Neuronal stem cell (in vitro differentiated cells): ENCODE data around the gene WWC2.

Experiments used
- DNase-seq: peaks from one replicate; pipeline ENCODE4 v3.0.0-alpha.2; 2013; ENCODE audit warnings: low spot score
- H2AFZ ChIP-seq: one replicate; pipeline ENCODE4 v1.6.1; 2013; ENCODE audit warnings: mild to moderate bottlenecking, low read length, inconsistent platforms
- H2AK5ac ChIP-seq: 2 replicates; pipeline ENCODE4 v1.6.1; 2013; ENCODE audit warnings: low read depth, mild to moderate bottlenecking, inconsistent platforms, low read length, moderate library complexity, mixed read lengths
- H2BK120ac ChIP-seq: 2 replicates; pipeline ENCODE4 v1.6.1; 2013; ENCODE audit warnings: low read depth, mild to moderate bottlenecking, inconsistent platforms, low read length, moderate library complexity, mixed read lengths
- H2BK12ac ChIP-seq: one replicate; pipeline ENCODE4 v1.6.1; 2013; ENCODE audit warnings: low read length, inconsistent platforms
- H2BK15ac ChIP-seq: 2 replicates; pipeline ENCODE4 v1.6.1; 2013; ENCODE audit warnings: mild to moderate bottlenecking, low read length, inconsistent platforms, mixed read lengths
- H2BK5ac ChIP-seq: one replicate; pipeline ENCODE4 v1.6.1; 2013; ENCODE audit warnings: inconsistent platforms, mild to moderate bottlenecking, low read length, moderate library complexity
- H3K14ac ChIP-seq: one replicate; pipeline ENCODE4 v1.6.1; 2013; ENCODE audit warnings: low read length, inconsistent platforms
- H3K18ac ChIP-seq: 2 replicates; pipeline ENCODE4 v1.6.1; 2013; ENCODE audit warnings: low read length, inconsistent platforms
- H3K23ac ChIP-seq: 2 replicates; pipeline ENCODE4 v1.6.1; 2013; ENCODE audit warnings: low read depth, mild to moderate bottlenecking, mixed read lengths, low read length, inconsistent platforms; ENCODE audit not compliant: poor library complexity
- H3K27ac ChIP-seq: replicated peaks from 3 replicates; pipeline ENCODE4 v1.5.1; 2013; ENCODE audit warnings: low read length, inconsistent platforms
- H3K27me3 ChIP-seq, 3 experiments: 2 replicates each; pipeline ENCODE4 v1.6.1; 2013; ENCODE audit warnings: low read length in 3 of 3, mild to moderate bottlenecking in 2 of 3, inconsistent platforms in 1 of 3, low read depth in 1 of 3, mixed read lengths in 1 of 3, moderate library complexity in 1 of 3; ENCODE audit not compliant: control insufficient read depth in 3 of 3, insufficient read depth in 3 of 3
- H3K36me3 ChIP-seq, 2 donors: replicated peaks in 1 of 2; 2 replicates each; pipeline ENCODE4 v1.6.1; 2013; ENCODE audit warnings: low read length in 2 of 2; ENCODE audit not compliant: control insufficient read depth in 2 of 2, insufficient read depth in 2 of 2
- H3K4ac ChIP-seq: 2 replicates; pipeline ENCODE4 v1.6.1; 2013; ENCODE audit warnings: inconsistent platforms, mild to moderate bottlenecking, low read length, moderate library complexity
- H3K4me1 ChIP-seq, 2 donors: 1 replicate in 1 of 2; 2 replicates in 1 of 2; pipeline ENCODE4 v1.6.1; 2013; ENCODE audit warnings: low read length in 2 of 2, low read depth in 1 of 2; ENCODE audit not compliant: control insufficient read depth in 2 of 2, insufficient read depth in 1 of 2
- H3K4me2 ChIP-seq: one replicate; pipeline ENCODE4 v1.6.1; 2013; ENCODE audit warnings: mild to moderate bottlenecking, low read length, inconsistent platforms; ENCODE audit not compliant: insufficient read depth, poor library complexity, severe bottlenecking
- H3K4me3 ChIP-seq, 2 donors: 2 replicates each; pipeline ENCODE4 v1.5.1; 2013; ENCODE audit warnings: low read length in 2 of 2, mild to moderate bottlenecking in 2 of 2, inconsistent platforms in 1 of 2, moderate library complexity in 1 of 2
- H3K79me1 ChIP-seq: one replicate; pipeline ENCODE4 v1.6.1; 2013; ENCODE audit warnings: low read depth, mild to moderate bottlenecking, inconsistent platforms, low read length, moderate library complexity
- H3K9ac ChIP-seq: one replicate; pipeline ENCODE4 v1.6.1; 2013; ENCODE audit warnings: mild to moderate bottlenecking, low read depth, low read length, inconsistent platforms; ENCODE audit not compliant: poor library complexity
- H3K9me3 ChIP-seq, 2 donors: replicated peaks in 1 of 2; 2 replicates each; pipeline versions ENCODE3 to v1.6.1; 2013; ENCODE audit warnings: low read length in 2 of 2, mild to moderate bottlenecking in 2 of 2, inconsistent platforms in 1 of 2, low read depth in 1 of 2, mixed read lengths in 1 of 2, moderate library complexity in 1 of 2; ENCODE audit not compliant: control insufficient read depth in 2 of 2, insufficient read depth in 1 of 2
- H4K8ac ChIP-seq: one replicate; pipeline ENCODE4 v1.6.1; 2013; ENCODE audit warnings: low read depth, mild to moderate bottlenecking, inconsistent platforms, low read length, moderate library complexity
- H4K91ac ChIP-seq: one replicate; pipeline ENCODE4 v1.6.1; 2013; ENCODE audit warnings: low read length, low read depth, mild to moderate bottlenecking, inconsistent platforms; ENCODE audit not compliant: poor library complexity
- WGBS, 2 donors: extraction: QIAGEN DNeasy Blood & Tissue Kit; methylation state at CpG; one replicate each; pipeline ENCODE4 v1.1.7; 2013; ENCODE audit warnings: missing lambda C conversion rate in 2 of 2, mixed read lengths in 1 of 2; ENCODE audit not compliant: insufficient read length in 2 of 2, insufficient replicate concordance in 1 of 2; ENCODE audit errors: extremely low coverage in 2 of 2; 5-methylcytosine and 5-hydroxymethylcytosine counted together

The WWC2 gene

GRCh38 chr4:183074288-183074990, 24.6 kb upstream of the WWC2 start:
- Histone ChIP-seq H4K91ac (no peak overlapping the region), H3K4me3 (no peak overlapping the region), H3K23ac (no peak overlapping the region), H3K14ac (no peak overlapping the region), H2AK5ac (no peak overlapping the region), H2AFZ (no peak overlapping the region), H3K4ac (no peak overlapping the region), H4K8ac (no peak overlapping the region), H3K9me3 (peaks cover 0 to 6% of the 10 kb centered on the region in 2 donors), H3K36me3 (no peaks in the 10 kb centered on the region), H3K18ac (peak overlapping the region; percentile 33), H2BK5ac (no peak overlapping the region), H2BK15ac (no peak overlapping the region), H3K4me1 (peaks cover 3 to 4% of the 10 kb centered on the region in 2 donors), H2BK120ac (no peak overlapping the region), H3K4me2 (no peak overlapping the region), H3K27me3 (no peaks in the 10 kb centered on the region), H2BK12ac (no peak overlapping the region), H3K9ac (no peak overlapping the region), H3K27ac (no peak overlapping the region), H3K79me1 (peaks cover 2% of the 10 kb centered on the region)
- no peak for DNase-seq
- no CpG with 5 or more reads among the region's 7 CpGs for WGBS, 2 donors

GRCh38 chr4:183078634-183079033, 20.4 kb upstream of the WWC2 start:
- Histone ChIP-seq H3K4ac (no peak overlapping the region), H4K8ac (no peak overlapping the region), H2BK120ac (no peak overlapping the region), H2BK12ac (no peak overlapping the region), H2AK5ac (no peak overlapping the region), H3K27ac (no peak overlapping the region), H3K23ac (no peak overlapping the region), H3K4me2 (no peak overlapping the region), H3K27me3 (no peaks in the 10 kb centered on the region), H4K91ac (no peak overlapping the region), H2BK15ac (no peak overlapping the region), H3K36me3 (no peaks in the 10 kb centered on the region), H3K79me1 (no peaks in the 10 kb centered on the region), H3K4me1 (peaks cover 4 to 5% of the 10 kb centered on the region in 2 donors), H3K18ac (no peak overlapping the region), H3K9ac (no peak overlapping the region), H3K14ac (no peak overlapping the region), H2BK5ac (no peak overlapping the region), H2AFZ (no peak overlapping the region), H3K9me3 (no peaks in the 10 kb centered on the region), H3K4me3 (no peak overlapping the region)
- WGBS, 2 donors, result no CpG with 5 or more reads among the region's 13 CpGs
- DNase-seq, result no peak

- H3K9me3 ChIP-seq, result no peaks in the 10 kb centered on the region
- H2BK15ac ChIP-seq, result no peak overlapping the region
- no peak overlapping the region for H3K27ac ChIP-seq
- no peak overlapping the region for H2BK120ac ChIP-seq
- H3K23ac ChIP-seq, result no peak overlapping the region
- no peak overlapping the region for H3K18ac ChIP-seq
- H3K4me1 ChIP-seq, result peaks cover 0 to 2% of the 10 kb centered on the region in 2 donors
- H3K79me1 ChIP-seq, result no peaks in the 10 kb centered on the region
- no peaks in the 10 kb centered on the region for H3K27me3 ChIP-seq
- no peak overlapping the region for H2BK12ac ChIP-seq
- H3K14ac ChIP-seq, result no peak overlapping the region
- H3K9ac ChIP-seq, result no peak overlapping the region
- H3K4me2 ChIP-seq, result no peak overlapping the region
- H2AK5ac ChIP-seq, result no peak overlapping the region
- no peak overlapping the region for H4K91ac ChIP-seq
- H3K36me3 ChIP-seq, result no peaks in the 10 kb centered on the region
- H3K4me3 ChIP-seq, result no peak overlapping the region
- H2AFZ ChIP-seq, result no peak overlapping the region
- no peak overlapping the region for H3K4ac ChIP-seq
- no peak overlapping the region for H4K8ac ChIP-seq
- no peak overlapping the region for H2BK5ac ChIP-seq
- no peak for DNase-seq
- WGBS, 2 donors, result no CpG with 5 or more reads among the region's 4 CpGs
Observed at GRCh38 chr4:183080372-183081115, 18.5 kb upstream of the WWC2 start.

GRCh38 chr4:183081116-183081469, 18.0 kb upstream of the WWC2 start:
- H3K36me3 ChIP-seq, result no peaks in the 10 kb centered on the region
- H3K4me3 ChIP-seq, result no peak overlapping the region
- H3K4me2 ChIP-seq, result no peak overlapping the region
- H2AK5ac ChIP-seq, result no peak overlapping the region
- H2BK15ac ChIP-seq, result no peak overlapping the region
- no peak overlapping the region for H2BK5ac ChIP-seq
- DNase-seq, result no peak
- no peak overlapping the region for H4K8ac ChIP-seq
- no peaks in the 10 kb centered on the region for H3K9me3 ChIP-seq
- no peak overlapping the region for H3K18ac ChIP-seq
- no peak overlapping the region for H3K27ac ChIP-seq
- WGBS, 2 donors, result no CpG with 5 or more reads among the region's 3 CpGs
- no peak overlapping the region for H2BK12ac ChIP-seq
- no peaks in the 10 kb centered on the region for H3K27me3 ChIP-seq
- H2AFZ ChIP-seq, result no peak overlapping the region
- H3K23ac ChIP-seq, result no peak overlapping the region
- H3K9ac ChIP-seq, result no peak overlapping the region
- no peak overlapping the region for H4K91ac ChIP-seq
- H2BK120ac ChIP-seq, result no peak overlapping the region
- no peak overlapping the region for H3K14ac ChIP-seq
- H3K4me1 ChIP-seq, result peaks cover 0 to 2% of the 10 kb centered on the region in 2 donors
- H3K79me1 ChIP-seq, result no peaks in the 10 kb centered on the region
- H3K4ac ChIP-seq, result no peak overlapping the region
